ENCODE measurements around the gene DNAJC4. TPM values are rescaled to one million over a fixed set of nuclear protein-coding genes. Genes with fewer than 3 reads are reported as not detected.
"Not testable (repeated sequence)": the region's sequence is repeated elsewhere in the genome, so short reads cannot be mapped to it uniquely, and the experiment has no call there.

The DNAJC4 gene
- total RNA-seq, 1 donor from 2014 or later, result 43.6 TPM

- DNase-seq (ENCODE audit: low spot score in 2 of 2, unreplicated experiment in 2 of 2), result peak in 1 of 2 experiments; percentile 49
- Mint-ChIP-seq H3K9me3 (no peaks in the 10 kb centered on the region), H3K4me1 (peaks cover 24% of the 10 kb centered on the region), H3K4me3 (peak overlapping the region; percentile 81), H3K36me3 (no peaks in the 10 kb centered on the region), H3K27ac (peak overlapping the region; percentile 78), H3K27me3 (ENCODE audit: low read depth) (no peaks in the 10 kb centered on the region)
- no peak for TF ChIP-seq CTCF (IDR thresholded peaks at IDR 0.05; ENCODE audit: unreplicated experiment)
Observed at GRCh38 chr11:64245797-64246620, 15.7 kb downstream of the DNAJC4 start.

GRCh38 chr11:64246621-64246870 is 16.2 kb downstream of the DNAJC4 start:
- H3K36me3 Mint-ChIP-seq; H3K27me3 Mint-ChIP-seq (ENCODE audit: low read depth); DNase-seq (ENCODE audit: low spot score in 2 of 2, unreplicated experiment in 2 of 2); H3K27ac Mint-ChIP-seq; H3K9me3 Mint-ChIP-seq: not testable (repeated sequence)
- Mint-ChIP-seq H3K4me3 (peak overlapping the region; percentile 85), H3K4me1 (peaks cover 24% of the 10 kb centered on the region)

GRCh38 chr11:64246871-64247728 is 16.8 kb downstream of the DNAJC4 start, which contains the start of gene PPP1R14B:
Gene PPP1R14B (minus strand): TSS chr11:64246943. CDS start chr11:64246673, 270 bp downstream.
- H3K36me3 Mint-ChIP-seq, result no peaks in the 10 kb centered on the region
- DNase-seq (ENCODE audit: low spot score in 2 of 2, unreplicated experiment in 2 of 2), result peak; percentile 78 to 82

GRCh38 chr11:64247729-64248531 is 17.6 kb downstream of the DNAJC4 start:
- Mint-ChIP-seq H3K4me3 (peak overlapping the region; percentile 85), H3K27ac (no peak overlapping the region), H3K4me1 (peaks cover 25% of the 10 kb centered on the region), H3K27me3 (ENCODE audit: low read depth) (no peaks in the 10 kb centered on the region), H3K36me3 (no peaks in the 10 kb centered on the region), H3K9me3 (no peaks in the 10 kb centered on the region)
- no peak for TF ChIP-seq CTCF (IDR thresholded peaks at IDR 0.05; ENCODE audit: unreplicated experiment)
- DNase-seq (ENCODE audit: low spot score in 2 of 2, unreplicated experiment in 2 of 2), result no peak

More at GRCh38 chr11:64246871-64247728, 16.8 kb downstream of the DNAJC4 start, which contains the start of gene PPP1R14B:
- no peaks in the 10 kb centered on the region for H3K27me3 Mint-ChIP-seq (ENCODE audit: low read depth)
- H3K4me1 Mint-ChIP-seq, result peaks cover 28% of the 10 kb centered on the region
- H3K4me3 Mint-ChIP-seq, result peak within 1 kb of the TSS; percentile 85
- H3K27ac Mint-ChIP-seq, result peak within 1 kb of the TSS; percentile 90
- no peak for TF ChIP-seq CTCF (IDR thresholded peaks at IDR 0.05; ENCODE audit: unreplicated experiment)
- H3K9me3 Mint-ChIP-seq, result no peaks in the 10 kb centered on the region

DNA sequence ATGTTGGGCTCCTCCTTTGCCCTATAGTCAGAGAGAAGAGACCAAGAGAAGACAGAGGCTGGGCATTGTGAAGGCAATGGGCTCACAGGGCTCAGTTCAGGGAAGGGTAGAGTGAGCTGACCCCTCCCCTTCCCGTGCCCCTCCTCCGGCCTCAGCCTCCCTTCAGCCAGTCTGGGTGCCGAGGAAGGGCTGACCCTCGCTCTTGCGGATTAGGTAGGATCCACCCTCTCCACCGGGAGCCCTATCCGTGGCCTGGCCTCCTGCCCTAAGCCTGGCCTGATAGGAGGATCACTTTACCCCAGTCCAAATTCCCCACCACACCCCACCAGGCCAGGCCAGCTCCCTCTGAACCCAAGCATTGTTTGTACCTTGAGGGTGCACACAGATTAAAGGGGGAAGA is 18.2 kb downstream of the DNAJC4 start:
- no peaks in the 10 kb centered on the region for H3K9me3 Mint-ChIP-seq
- no peak for DNase-seq (ENCODE audit: low spot score in 2 of 2, unreplicated experiment in 2 of 2)
- no peaks in the 10 kb centered on the region for H3K27me3 Mint-ChIP-seq (ENCODE audit: low read depth)
- H3K27ac Mint-ChIP-seq, result no peak overlapping the region
- H3K4me1 Mint-ChIP-seq, result peaks cover 21% of the 10 kb centered on the region
- no peak for TF ChIP-seq CTCF (IDR thresholded peaks at IDR 0.05; ENCODE audit: unreplicated experiment)
- H3K36me3 Mint-ChIP-seq, result no peaks in the 10 kb centered on the region
- no peak overlapping the region for H3K4me3 Mint-ChIP-seq

Data from mesothelial cell of epicardium (in vitro differentiated cells).